ENCODE results near the gene CHRNA7.
"Not testable (repeated sequence)": the region's sequence is repeated elsewhere in the genome, so short reads cannot be mapped to it uniquely, and the experiment has no call there.

The CHRNA7 gene

DNA sequence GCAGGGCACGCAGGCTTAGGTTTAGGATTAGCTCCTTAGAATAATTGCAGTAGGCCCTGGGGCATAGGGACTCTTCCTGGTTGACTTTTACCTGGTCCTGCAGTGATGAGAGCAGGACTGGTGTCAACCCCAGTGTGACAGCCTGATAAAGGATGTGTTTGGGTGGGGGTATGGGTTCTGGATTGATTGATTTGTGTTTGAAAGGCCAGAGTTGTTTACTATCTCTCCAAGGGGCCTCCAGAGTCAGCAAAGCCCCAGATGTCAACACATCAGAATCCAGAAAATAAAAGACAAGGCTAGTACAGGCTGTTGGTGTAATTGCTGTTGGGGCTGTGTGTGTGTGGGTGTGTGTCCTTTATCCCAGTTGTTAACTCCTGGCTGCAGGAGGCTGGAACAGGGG is 122.3 kb downstream of the CHRNA7 start:
- TF ChIP-seq ZNF274 (IDR thresholded peaks at IDR 0.05; ENCODE audit: low read depth, low read length) = no peak
- H3K4me3 ChIP-seq (ENCODE audit: low read length) = no peak overlapping the region

DNA sequence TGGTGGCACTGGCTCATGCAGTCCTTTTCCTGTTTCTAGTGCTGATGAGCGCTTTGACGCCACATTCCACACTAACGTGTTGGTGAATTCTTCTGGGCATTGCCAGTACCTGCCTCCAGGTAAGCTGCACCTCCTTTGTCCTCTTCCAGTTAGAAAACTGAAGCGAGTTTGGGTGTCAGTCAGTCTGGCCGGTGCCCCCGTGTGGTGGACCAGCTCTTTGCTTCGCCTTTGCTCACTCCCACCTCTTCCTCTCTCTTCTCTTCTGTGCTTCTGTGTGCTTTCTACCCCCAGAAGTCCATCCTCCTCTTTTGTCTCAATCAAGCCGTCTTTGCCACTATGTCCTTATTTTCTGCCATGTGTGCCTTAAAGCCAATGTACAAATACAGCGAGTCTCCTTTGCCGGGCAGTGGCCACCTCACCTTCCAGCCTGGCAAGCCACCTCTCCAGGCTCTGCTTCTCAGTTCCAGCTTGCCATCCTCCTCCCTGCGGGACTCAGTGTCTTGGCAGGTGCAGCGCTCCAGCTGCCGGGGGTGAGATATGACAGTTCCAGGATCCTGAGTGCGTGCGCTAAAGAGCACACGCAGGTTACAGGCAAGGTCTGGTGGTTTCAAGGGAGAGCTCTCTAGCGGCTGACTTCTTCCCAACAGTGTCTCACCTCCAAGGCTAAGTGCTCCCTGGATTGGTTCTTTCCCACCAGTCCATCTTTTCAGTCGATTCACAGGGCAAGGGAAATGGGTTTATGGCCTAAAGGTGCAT is 123.7 kb downstream of the CHRNA7 start:
- H3K4me3 ChIP-seq (ENCODE audit: low read length) = not testable (repeated sequence)

DNA sequence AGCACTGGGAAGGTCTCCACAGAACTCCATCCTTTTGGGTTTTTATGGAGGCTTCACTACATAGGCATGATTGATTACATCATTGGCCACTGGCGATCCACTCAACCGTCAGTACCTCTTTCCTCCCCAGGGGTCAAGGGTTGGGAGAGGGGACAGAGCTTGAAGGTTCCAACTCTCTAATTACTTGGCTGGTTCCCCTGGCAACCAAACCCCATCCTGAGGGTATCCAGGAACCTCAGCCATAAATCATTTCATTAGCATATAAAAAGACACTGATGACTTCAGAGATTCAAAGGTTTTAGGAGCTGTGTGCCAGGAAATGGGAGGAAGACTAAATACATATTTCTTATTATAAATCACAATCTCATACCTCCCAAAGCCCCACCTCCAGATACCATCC is 131.8 kb downstream of the CHRNA7 start:
- not testable (repeated sequence) for H3K4me3 ChIP-seq (ENCODE audit: low read length)

DNA sequence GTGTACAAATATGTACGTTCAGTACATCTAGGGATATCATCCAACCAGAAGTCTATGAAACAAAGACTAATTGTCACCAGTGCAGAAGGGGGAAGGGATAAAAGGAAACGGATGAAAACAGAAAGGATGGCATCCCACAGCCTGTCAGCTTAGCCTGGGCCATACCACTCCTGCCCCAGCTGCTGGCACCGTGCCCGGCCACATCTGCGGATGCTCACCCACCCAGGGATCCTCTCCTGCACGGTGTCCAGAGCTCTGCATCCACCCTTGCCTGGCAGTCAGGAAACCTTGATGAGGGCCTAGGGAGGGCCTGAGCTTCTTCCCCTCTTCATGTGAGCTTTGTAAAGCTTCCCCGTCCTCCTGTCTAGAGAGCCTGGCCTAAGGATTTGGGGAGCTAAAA is 133.8 kb downstream of the CHRNA7 start:
- H3K4me3 ChIP-seq (ENCODE audit: low read length) = not testable (repeated sequence)

DNA sequence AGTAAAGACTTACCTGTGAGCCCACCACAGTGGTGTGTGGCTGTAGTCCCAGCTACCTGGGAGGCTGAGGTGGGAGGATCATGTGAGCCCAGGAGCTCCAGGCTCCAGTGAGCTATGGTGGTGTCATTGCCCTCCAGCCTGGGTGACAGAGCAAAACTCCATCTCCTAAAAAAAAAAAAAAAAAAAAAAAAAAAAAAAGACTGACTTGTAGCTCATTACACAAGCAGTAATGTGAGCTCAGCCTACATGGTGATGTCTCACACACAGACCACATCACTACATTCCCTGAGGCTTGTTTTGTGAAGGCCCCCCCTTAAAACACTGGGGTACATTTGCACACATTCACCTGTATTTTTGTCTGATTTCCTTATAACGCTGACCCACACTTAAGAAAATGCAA is 134.4 kb downstream of the CHRNA7 start:
- H3K4me3 ChIP-seq (ENCODE audit: low read length) = not testable (repeated sequence)

DNA sequence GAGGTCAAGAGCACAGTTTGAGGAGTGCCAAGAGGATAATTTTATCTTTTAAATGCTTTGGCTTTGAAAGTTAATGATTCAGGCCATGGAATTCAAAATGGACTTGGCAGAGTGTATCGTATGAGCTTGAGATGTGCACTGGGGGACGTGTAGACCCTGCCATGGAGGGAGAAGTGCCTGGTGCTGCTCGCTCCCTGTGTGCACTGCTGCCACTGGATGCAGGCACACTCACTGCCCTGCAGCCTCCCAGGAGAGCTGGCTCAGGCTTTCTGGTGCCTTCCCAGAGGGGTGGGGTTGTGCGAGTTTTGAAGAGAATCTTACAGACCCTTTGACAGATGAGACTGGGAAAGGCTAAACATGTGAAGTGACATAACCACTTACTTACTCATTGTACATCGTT is 135.5 kb downstream of the CHRNA7 start:
- H3K4me3 ChIP-seq (ENCODE audit: low read length) = not testable (repeated sequence)

DNA sequence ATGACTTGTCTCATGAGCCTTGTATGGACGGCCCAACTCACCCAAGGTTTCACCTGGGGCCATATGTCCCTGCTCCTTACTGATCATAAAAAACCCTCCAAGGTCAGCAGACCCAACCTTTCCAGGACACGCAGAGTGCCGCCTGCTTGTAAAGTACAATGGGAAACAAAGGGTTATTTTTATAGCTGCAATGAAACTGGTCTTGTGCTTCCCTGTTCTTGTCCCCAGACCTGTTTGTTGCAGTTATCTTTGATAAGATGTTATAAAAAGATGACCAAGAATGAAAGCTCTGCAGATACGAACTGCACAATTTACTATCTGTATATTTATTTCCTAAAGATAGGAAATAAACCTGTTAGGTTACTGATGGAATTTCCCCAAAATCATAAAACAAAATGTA is 136.0 kb downstream of the CHRNA7 start:
- not testable (repeated sequence) for H3K4me3 ChIP-seq (ENCODE audit: low read length)

DNA sequence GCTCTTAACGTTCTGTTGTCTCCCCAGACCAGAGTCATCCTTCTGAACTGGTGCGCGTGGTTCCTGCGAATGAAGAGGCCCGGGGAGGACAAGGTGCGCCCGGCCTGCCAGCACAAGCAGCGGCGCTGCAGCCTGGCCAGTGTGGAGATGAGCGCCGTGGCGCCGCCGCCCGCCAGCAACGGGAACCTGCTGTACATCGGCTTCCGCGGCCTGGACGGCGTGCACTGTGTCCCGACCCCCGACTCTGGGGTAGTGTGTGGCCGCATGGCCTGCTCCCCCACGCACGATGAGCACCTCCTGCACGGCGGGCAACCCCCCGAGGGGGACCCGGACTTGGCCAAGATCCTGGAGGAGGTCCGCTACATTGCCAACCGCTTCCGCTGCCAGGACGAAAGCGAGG is 137.6 kb downstream of the CHRNA7 start:
- not testable (repeated sequence) for H3K4me3 ChIP-seq (ENCODE audit: low read length)

DNA sequence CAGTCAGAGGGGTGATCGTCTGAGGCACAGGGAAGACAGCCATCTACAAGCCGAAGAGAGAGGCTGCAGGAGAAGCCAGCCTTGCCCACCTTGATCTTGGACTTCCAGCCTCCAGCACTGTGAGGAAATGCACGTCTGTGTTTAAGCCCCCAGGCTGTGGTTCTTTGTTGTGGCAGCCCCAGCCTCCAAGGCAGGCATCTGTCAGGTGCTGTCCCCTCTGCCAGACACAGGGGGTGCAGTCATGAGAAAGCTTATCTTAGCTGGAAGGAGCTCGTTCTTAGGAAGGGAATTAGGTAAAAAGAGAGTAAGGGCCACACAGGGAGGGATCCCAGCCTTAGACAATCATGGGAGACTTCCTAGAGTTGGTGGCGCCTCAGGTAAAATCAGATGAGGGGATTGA is 150.3 kb downstream of the CHRNA7 start:
- not testable (repeated sequence) for H3K4me3 ChIP-seq (ENCODE audit: low read length)

DNA sequence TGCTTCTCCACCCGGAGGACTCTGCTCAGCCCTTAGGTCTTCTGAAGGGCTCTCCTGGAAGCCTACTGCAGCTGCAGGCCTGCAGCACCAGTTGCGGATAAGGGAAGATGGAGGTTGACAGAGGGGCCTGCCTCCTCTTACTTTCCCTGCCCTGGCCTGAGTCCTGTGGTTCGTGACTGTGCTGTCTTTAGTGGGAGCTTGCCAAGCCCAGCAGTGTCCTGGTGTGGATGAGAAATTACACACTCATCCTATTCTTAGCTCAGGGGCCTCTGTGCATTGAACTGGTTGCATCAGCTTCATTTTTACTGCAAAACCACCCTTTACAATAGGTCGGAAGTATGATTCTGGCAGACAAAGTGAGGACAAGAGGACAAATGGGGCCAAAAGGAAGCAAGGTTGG is 163.5 kb downstream of the CHRNA7 start:
- H3K4me3 ChIP-seq (ENCODE audit: low read length) = not testable (repeated sequence)

DNA sequence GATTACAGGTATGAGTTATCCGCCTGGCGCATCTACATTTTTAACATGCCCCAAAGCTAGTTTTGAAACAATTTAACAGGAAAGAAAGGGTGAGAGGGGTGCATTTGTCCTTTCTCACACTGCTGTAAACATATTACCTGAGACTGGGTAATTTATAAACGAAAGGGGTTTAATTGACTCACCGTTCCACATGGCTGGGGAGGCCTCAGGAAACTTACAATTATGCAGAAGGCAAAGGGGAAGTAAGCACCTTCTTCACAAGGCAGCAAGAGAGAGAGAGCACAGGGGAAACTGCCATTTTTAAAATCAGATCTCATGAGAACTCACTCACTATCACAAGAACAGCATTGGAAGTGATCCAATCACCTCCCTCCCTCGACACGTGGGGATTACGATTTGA is 165.9 kb downstream of the CHRNA7 start:
- not testable (repeated sequence) for H3K4me3 ChIP-seq (ENCODE audit: low read length)

DNA sequence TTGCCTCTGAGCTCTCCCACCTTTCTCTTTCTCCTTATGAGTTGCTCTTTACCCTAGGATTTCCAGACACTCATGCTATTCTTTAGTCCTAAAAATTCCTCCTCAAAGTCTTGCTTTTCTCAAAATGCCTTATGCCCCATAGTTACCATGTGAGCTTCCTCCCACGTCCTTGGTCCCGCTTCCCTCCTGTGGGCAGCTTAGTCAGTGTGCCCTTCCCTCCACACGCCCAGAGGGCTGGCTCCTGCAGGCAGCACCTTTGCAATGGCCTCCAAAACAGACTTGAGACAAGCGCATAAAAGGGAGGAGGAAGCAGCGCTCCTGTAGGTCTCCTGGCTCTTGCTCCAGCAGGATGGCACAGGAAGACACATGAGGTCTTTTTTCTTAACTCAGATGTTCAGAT is 168.6 kb downstream of the CHRNA7 start:
- not testable (repeated sequence) for H3K4me3 ChIP-seq (ENCODE audit: low read length)

DNA sequence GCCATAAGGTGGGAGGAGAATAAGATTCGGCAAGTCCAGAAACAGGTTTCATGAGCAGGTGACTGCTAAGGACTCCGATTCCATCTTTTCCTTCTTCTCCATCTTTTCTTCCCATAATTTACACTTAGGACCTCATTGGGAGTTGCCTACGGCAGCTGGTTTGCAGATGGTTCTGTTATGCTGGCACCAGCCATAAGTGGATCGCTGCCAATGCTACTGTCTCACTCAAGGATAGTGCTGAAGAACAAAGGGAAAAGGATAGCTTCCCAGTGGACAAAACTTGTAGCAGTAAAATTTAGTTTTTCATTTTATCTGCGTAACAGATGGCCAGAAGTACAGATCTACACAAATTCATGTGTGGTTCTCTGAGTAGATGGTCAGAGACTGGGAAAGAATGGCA is 178.8 kb downstream of the CHRNA7 start:
- H3K4me3 ChIP-seq (ENCODE audit: low read length) = not testable (repeated sequence)

DNA sequence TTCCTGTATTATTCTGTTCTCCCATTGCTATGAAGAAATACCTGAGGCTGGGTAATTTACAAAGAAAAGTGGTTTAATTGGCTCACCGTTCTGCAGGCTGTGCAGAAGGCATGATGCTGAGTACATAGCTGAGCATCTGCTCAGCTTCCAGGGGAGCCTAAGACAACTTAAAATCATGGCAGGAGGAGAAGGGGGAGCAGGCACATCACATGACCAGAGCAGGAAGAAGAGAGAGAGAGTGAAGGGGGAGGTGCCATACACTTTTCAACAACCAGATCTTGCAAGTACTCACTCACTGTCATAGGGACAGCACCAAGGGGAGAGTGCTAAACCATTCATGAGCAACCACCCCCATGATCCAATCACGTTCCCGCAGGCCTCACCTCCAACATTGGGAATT is 188.4 kb downstream of the CHRNA7 start:
- no peak overlapping the region for H3K4me3 ChIP-seq (ENCODE audit: low read length)
- no peak for TF ChIP-seq ZNF274 (IDR thresholded peaks at IDR 0.05; ENCODE audit: low read depth, low read length)
